ENCODE data around the gene MFN2. TPM values are rescaled to one million over a fixed set of nuclear protein-coding genes. Genes with fewer than 3 reads are reported as not detected.

Gene MFN2
- total and polyA plus RNA-seq, 2 of the 8 experiments (the other 6 are each of a cell fraction or from before 2014, with no cell fraction given) = 34.0 to 62.5 TPM

- no peak for TF ChIP-seq RAD21 (IDR thresholded peaks at IDR 0.05 in 1 of 2, conservative IDR thresholded peaks at IDR 0.05 in 1 of 2; ENCODE audit: low read depth in 2 of 2, low read length in 2 of 2)
- TF ChIP-seq, protein P1, sequence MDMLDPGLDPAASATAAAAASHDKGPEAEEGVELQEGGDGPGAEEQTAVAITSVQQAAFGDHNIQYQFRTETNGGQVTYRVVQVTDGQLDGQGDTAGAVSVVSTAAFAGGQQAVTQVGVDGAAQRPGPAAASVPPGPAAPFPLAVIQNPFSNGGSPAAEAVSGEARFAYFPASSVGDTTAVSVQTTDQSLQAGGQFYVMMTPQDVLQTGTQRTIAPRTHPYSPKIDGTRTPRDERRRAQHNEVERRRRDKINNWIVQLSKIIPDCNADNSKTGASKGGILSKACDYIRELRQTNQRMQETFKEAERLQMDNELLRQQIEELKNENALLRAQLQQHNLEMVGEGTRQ (IDR thresholded peaks at IDR 0.05; ENCODE audit: low read length) = no peak; the same call in 1 of the 2 replicates
- TF ChIP-seq ZNF274 (IDR thresholded peaks at IDR 0.05; ENCODE audit: borderline replicate concordance, extremely low read depth, low read length) = no peak
- TF ChIP-seq, protein P2, sequence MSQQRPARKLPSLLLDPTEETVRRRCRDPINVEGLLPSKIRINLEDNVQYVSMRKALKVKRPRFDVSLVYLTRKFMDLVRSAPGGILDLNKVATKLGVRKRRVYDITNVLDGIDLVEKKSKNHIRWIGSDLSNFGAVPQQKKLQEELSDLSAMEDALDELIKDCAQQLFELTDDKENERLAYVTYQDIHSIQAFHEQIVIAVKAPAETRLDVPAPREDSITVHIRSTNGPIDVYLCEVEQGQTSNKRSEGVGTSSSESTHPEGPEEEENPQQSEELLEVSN (IDR thresholded peaks at IDR 0.05) = peak; percentile 68
- TF ChIP-seq EGR1 (IDR thresholded peaks at IDR 0.05; ENCODE audit: borderline replicate concordance, low read depth, low read length) = no peak
- peak; percentile 83 for TF ChIP-seq SRF (IDR thresholded peaks at IDR 0.05; ENCODE audit: low read depth, low read length)
- TF ChIP-seq POLR2AphosphoS5 (IDR thresholded peaks at IDR 0.05; ENCODE audit: low read depth, low read length) = peak; percentile 96
- 0 out of 3 replicates have a peak, but pooled peaks of 1 of the 2 experiments have one; percentile 6 for TF ChIP-seq EP300 (IDR thresholded peaks at IDR 0.05; ENCODE audit: borderline replicate concordance in 1 of 2, low read depth in 2 of 2, low read length in 2 of 2)
- TF ChIP-seq CTBP2 (IDR thresholded peaks at IDR 0.05; ENCODE audit: borderline replicate concordance, insufficient read depth, insufficient read length, low read length) = peak; percentile 39
- TF ChIP-seq MAX (IDR thresholded peaks at IDR 0.05) = peak; percentile 5; the same call in 1 of the 2 replicates
- TF ChIP-seq, protein P3, sequence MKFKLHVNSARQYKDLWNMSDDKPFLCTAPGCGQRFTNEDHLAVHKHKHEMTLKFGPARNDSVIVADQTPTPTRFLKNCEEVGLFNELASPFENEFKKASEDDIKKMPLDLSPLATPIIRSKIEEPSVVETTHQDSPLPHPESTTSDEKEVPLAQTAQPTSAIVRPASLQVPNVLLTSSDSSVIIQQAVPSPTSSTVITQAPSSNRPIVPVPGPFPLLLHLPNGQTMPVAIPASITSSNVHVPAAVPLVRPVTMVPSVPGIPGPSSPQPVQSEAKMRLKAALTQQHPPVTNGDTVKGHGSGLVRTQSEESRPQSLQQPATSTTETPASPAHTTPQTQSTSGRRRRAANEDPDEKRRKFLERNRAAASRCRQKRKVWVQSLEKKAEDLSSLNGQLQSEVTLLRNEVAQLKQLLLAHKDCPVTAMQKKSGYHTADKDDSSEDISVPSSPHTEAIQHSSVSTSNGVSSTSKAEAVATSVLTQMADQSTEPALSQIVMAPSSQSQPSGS (IDR thresholded peaks at IDR 0.05; ENCODE audit: low read length) = no peak
- TF ChIP-seq KDM4A (IDR thresholded peaks at IDR 0.05; ENCODE audit: low read depth, low read length, severe bottlenecking) = peak; percentile 100
- no peak for TF ChIP-seq CHD1 (IDR thresholded peaks at IDR 0.05; ENCODE audit: low read depth, low read length)
- no peak for TF ChIP-seq JUN (IDR thresholded peaks at IDR 0.05; ENCODE audit: low read depth, low read length)
- TF ChIP-seq BACH1 (IDR thresholded peaks at IDR 0.05; ENCODE audit: low read length) = no peak
- TF ChIP-seq SIRT6 (IDR thresholded peaks at IDR 0.05; ENCODE audit: low read length) = no peak
- TF ChIP-seq MAFK (IDR thresholded peaks at IDR 0.05; ENCODE audit: low read depth, low read length) = no peak
- no peak for TF ChIP-seq RNF2 (IDR thresholded peaks at IDR 0.05; ENCODE audit: borderline replicate concordance, low read depth, low read length, missing control alignments, poor library complexity, severe bottlenecking)
Observed at GRCh38 chr1:11979851-11980675, at the start of gene MFN2 (continued).

Data from H1 (cell line).